ENCODE measurements around the gene CSMD2. TPM values are rescaled to one million over a fixed set of nuclear protein-coding genes. Genes with fewer than 3 reads are reported as not detected.

Gene CSMD2
- total RNA-seq, 1 experiment from 2014 or later, result 13.2 TPM

GRCh38 chr1:33736496-33736895 lies 428.5 kb downstream of the CSMD2 start:
- CTCF ChIA-PET, result interaction anchor here (2.1 kb wide), 1 partner anchor 277 kb away, joined by 9 read pairs; no protein-coding TSS in a partner anchor
- no peaks in the 10 kb centered on the region for H3K9me3 Mint-ChIP-seq
- no peak for DNase-seq (ENCODE audit: low spot score)

More at GRCh38 chr1:33736496-33736895, 428.5 kb downstream of the CSMD2 start:
- Mint-ChIP-seq H3K4me3 (no peak overlapping the region), H3K27me3 (ENCODE audit: low read depth) (no peaks in the 10 kb centered on the region), H3K4me1 (peaks cover 11% of the 10 kb centered on the region), H3K36me3 (peaks cover 44% of the 10 kb centered on the region), H3K27ac (no peak overlapping the region)
- TF ChIP-seq E2F1 (CRISPR knock-in tag; IDR thresholded peaks at IDR 0.05), result no peak
- TF ChIP-seq ZNF281 (CRISPR knock-in tag; IDR thresholded peaks at IDR 0.05), result no peak
- no peak for TF ChIP-seq CDX4 (CRISPR knock-in tag; IDR thresholded peaks at IDR 0.05; ENCODE audit: borderline replicate concordance)
- TF ChIP-seq NFE2L1 (CRISPR knock-in tag; IDR thresholded peaks at IDR 0.05), result no peak
- TF ChIP-seq ERG (CRISPR knock-in tag; IDR thresholded peaks at IDR 0.05), result no peak
- no peak for TF ChIP-seq ZNF219 (CRISPR knock-in tag; IDR thresholded peaks at IDR 0.05; ENCODE audit: borderline replicate concordance)
- TF ChIP-seq JUN (CRISPR knock-in tag; IDR thresholded peaks at IDR 0.05), result no peak
- TF ChIP-seq ZNF263 (CRISPR knock-in tag; IDR thresholded peaks at IDR 0.05; ENCODE audit: low read depth), result no peak
- TF ChIP-seq TCF7 (CRISPR knock-in tag; IDR thresholded peaks at IDR 0.05; ENCODE audit: low read depth), result no peak
- no peak for TF ChIP-seq ZNF232 (CRISPR knock-in tag; IDR thresholded peaks at IDR 0.05)
- TF ChIP-seq CREB1 (CRISPR knock-in tag; IDR thresholded peaks at IDR 0.05), result no peak
- TF ChIP-seq SP1 (CRISPR knock-in tag; conservative IDR thresholded peaks at IDR 0.05), result no peak
- no peak for TF ChIP-seq ATF2 (CRISPR knock-in tag; IDR thresholded peaks at IDR 0.05; ENCODE audit: borderline replicate concordance, low read depth)
- TF ChIP-seq USF1 (CRISPR knock-in tag; IDR thresholded peaks at IDR 0.05), result no peak
- no peak for TF ChIP-seq NFATC4 (CRISPR knock-in tag; IDR thresholded peaks at IDR 0.05)
- POLR2A ChIA-PET, result no interaction called here
- no peak for ATAC-seq

All from WTC11 (cell line).